ENCODE measurements around the gene TBC1D4. TPM values are rescaled to one million over a fixed set of nuclear protein-coding genes. Genes with fewer than 3 reads are reported as not detected.

Gene TBC1D4
- total RNA-seq, 1 experiment from 2014 or later = 15.4 TPM

- no TSS peak for BruUV-seq (replicated peaks)
- H3K27ac Mint-ChIP-seq (ENCODE audit: unreplicated experiment) = no peak overlapping the region
Measured at GRCh38 chr13:75432811-75433244, 49.1 kb downstream of the TBC1D4 start.

GRCh38 chr13:75432045-75432444 is 49.9 kb downstream of the TBC1D4 start:
- CTCF ChIA-PET = interaction anchor here (0.6 to 1.5 kb wide), 5 partner anchors 12 to 604 kb away, joined by 3 to 5 read pairs (median 3); partner anchors contain the start of gene TBC1D4
- TF ChIP-seq CTCF (IDR thresholded peaks at IDR 0.05; ENCODE audit: unreplicated experiment) = no peak
- DNase-seq = no peak
- Mint-ChIP-seq H3K27ac (ENCODE audit: unreplicated experiment) (no peak overlapping the region), H3K4me1 (ENCODE audit: low read depth, unreplicated experiment) (peaks cover 9% of the 10 kb centered on the region), H3K36me3 (ENCODE audit: insufficient read depth, unreplicated experiment) (no peaks in the 10 kb centered on the region), H3K27me3 (ENCODE audit: unreplicated experiment) (no peaks in the 10 kb centered on the region), H3K9me3 (ENCODE audit: low read depth, unreplicated experiment) (no peaks in the 10 kb centered on the region), H3K4me3 (ENCODE audit: low read depth, unreplicated experiment) (peak overlapping the region; percentile 50)
- no TSS peak for BruUV-seq (replicated peaks)
- intact Hi-C loops (cut with micrococcal nuclease; ENCODE audit: unreplicated experiment) = no loop called here

More at GRCh38 chr13:75432811-75433244, 49.1 kb downstream of the TBC1D4 start:
- intact Hi-C loops (cut with micrococcal nuclease; ENCODE audit: unreplicated experiment) = loop anchor here (1.0 kb wide), 1 partner anchor 10 kb away; no protein-coding TSS in a partner anchor
- CTCF ChIA-PET = interaction anchor here (0.6 to 1.5 kb wide), 4 partner anchors 11 to 605 kb away, joined by 3 to 5 read pairs (median 3); partner anchors contain the start of gene TBC1D4
- TF ChIP-seq CTCF (IDR thresholded peaks at IDR 0.05; ENCODE audit: unreplicated experiment) = no peak
- no peak for DNase-seq
- H3K36me3 Mint-ChIP-seq (ENCODE audit: insufficient read depth, unreplicated experiment) = no peaks in the 10 kb centered on the region
- peak overlapping the region; percentile 50 for H3K4me3 Mint-ChIP-seq (ENCODE audit: low read depth, unreplicated experiment)
- H3K9me3 Mint-ChIP-seq (ENCODE audit: low read depth, unreplicated experiment) = no peaks in the 10 kb centered on the region
- peaks cover 9% of the 10 kb centered on the region for H3K4me1 Mint-ChIP-seq (ENCODE audit: low read depth, unreplicated experiment)
- H3K27me3 Mint-ChIP-seq (ENCODE audit: unreplicated experiment) = no peaks in the 10 kb centered on the region

- no peaks in the 10 kb centered on the region for H3K9me3 Mint-ChIP-seq (ENCODE audit: low read depth, unreplicated experiment)
- no peak overlapping the region for H3K4me3 Mint-ChIP-seq (ENCODE audit: low read depth, unreplicated experiment)
- no peak for TF ChIP-seq CTCF (IDR thresholded peaks at IDR 0.05; ENCODE audit: unreplicated experiment)
- DNase-seq = no peak
- H3K36me3 Mint-ChIP-seq (ENCODE audit: insufficient read depth, unreplicated experiment) = no peaks in the 10 kb centered on the region
- no peak overlapping the region for H3K27ac Mint-ChIP-seq (ENCODE audit: unreplicated experiment)
- BruUV-seq (replicated peaks) = no TSS peak
- H3K4me1 Mint-ChIP-seq (ENCODE audit: low read depth, unreplicated experiment) = peaks cover 9% of the 10 kb centered on the region
- intact Hi-C loops (cut with micrococcal nuclease; ENCODE audit: unreplicated experiment) = no loop called here
- CTCF ChIA-PET = no interaction called here
- no peaks in the 10 kb centered on the region for H3K27me3 Mint-ChIP-seq (ENCODE audit: unreplicated experiment)
Measured at GRCh38 chr13:75430436-75431209, 51.3 kb downstream of the TBC1D4 start.

GRCh38 chr13:75426421-75426820 is 55.5 kb downstream of the TBC1D4 start:
- H3K36me3 Mint-ChIP-seq (ENCODE audit: insufficient read depth, unreplicated experiment) = no peaks in the 10 kb centered on the region
- intact Hi-C loops (cut with micrococcal nuclease; ENCODE audit: unreplicated experiment) = no loop called here
- CTCF ChIA-PET = interaction anchor here (0.7 kb wide), 1 partner anchor 353 kb away, joined by 3 read pairs; no protein-coding TSS in a partner anchor
- H3K4me1 Mint-ChIP-seq (ENCODE audit: low read depth, unreplicated experiment) = no peaks in the 10 kb centered on the region
- no peak for TF ChIP-seq CTCF (IDR thresholded peaks at IDR 0.05; ENCODE audit: unreplicated experiment)
- H3K27ac Mint-ChIP-seq (ENCODE audit: unreplicated experiment) = no peak overlapping the region
- no peak for DNase-seq
- H3K9me3 Mint-ChIP-seq (ENCODE audit: low read depth, unreplicated experiment) = no peaks in the 10 kb centered on the region
- BruUV-seq (replicated peaks) = no TSS peak
- H3K4me3 Mint-ChIP-seq (ENCODE audit: low read depth, unreplicated experiment) = no peak overlapping the region
- H3K27me3 Mint-ChIP-seq (ENCODE audit: unreplicated experiment) = no peaks in the 10 kb centered on the region
